Measurements from ENCODE around the gene TXNL4B.

DNA sequence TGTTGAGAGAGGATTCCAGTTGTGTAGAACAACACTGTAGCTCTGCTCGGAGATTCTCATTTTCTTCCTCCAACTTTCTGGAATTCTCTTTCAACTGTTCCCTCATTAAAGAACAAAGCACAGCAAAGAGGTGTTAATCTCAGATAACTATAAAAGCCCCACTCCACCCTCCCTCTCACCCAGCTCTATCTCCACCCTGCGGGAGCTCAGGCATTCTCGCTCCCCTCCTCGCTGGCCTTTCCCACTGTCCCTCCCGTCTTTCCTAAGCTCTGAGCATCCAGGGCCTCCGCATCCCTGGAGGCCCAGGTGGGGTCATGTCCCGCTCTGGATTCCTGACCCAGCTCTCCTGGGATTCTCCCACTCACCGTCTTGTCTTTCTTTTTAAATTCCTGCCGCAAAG lies 35.3 kb upstream of the TXNL4B start:
- TF ChIP-seq GATA2 (IDR thresholded peaks at IDR 0.05; ENCODE audit: low read depth, low read length) (no peak), GATA3 (IDR thresholded peaks at IDR 0.05; ENCODE audit: low read depth, low read length) (no peak)

All from SH-SY5Y (cell line).